GM19452 (cell line): ENCODE measurements around the gene STEAP4.
"Not testable (repeated sequence)": the region's sequence is repeated elsewhere in the genome, so short reads cannot be mapped to it uniquely, and the experiment has no call there.

Source experiments
- ATAC-seq: cut with Tn5 transposase; IDR thresholded peaks from one replicate; pipeline ENCODE4 v1.9.1; 2021; ENCODE audit not compliant: unreplicated experiment

Gene STEAP4

GRCh38 chr7:88269586-88269985, 37.1 kb downstream of the STEAP4 start:
- no peak for ATAC-seq

GRCh38 chr7:88268858-88269257, 37.8 kb downstream of the STEAP4 start:
- ATAC-seq, result no peak

- ATAC-seq, result no peak
Observed at GRCh38 chr7:88268051-88268450, 38.6 kb downstream of the STEAP4 start.

- ATAC-seq, result no peak
Observed at GRCh38 chr7:88267421-88267820, 39.3 kb downstream of the STEAP4 start.

- not testable (repeated sequence) for ATAC-seq
Observed at GRCh38 chr7:88264987-88265386, 41.7 kb downstream of the STEAP4 start.

- no peak for ATAC-seq
Observed at GRCh38 chr7:88262562-88262961, 44.1 kb downstream of the STEAP4 start.

GRCh38 chr7:88260719-88261118, 46.0 kb downstream of the STEAP4 start:
- ATAC-seq, result no peak

GRCh38 chr7:88259656-88260380, 46.9 kb downstream of the STEAP4 start:
- ATAC-seq, result no peak

- not testable (repeated sequence) for ATAC-seq
Observed at GRCh38 chr7:88258296-88258695, 48.4 kb downstream of the STEAP4 start.

- no peak for ATAC-seq
Observed at GRCh38 chr7:88256906-88257305, 49.8 kb downstream of the STEAP4 start.

- ATAC-seq, result no peak
Observed at GRCh38 chr7:88254721-88255424, 51.8 kb downstream of the STEAP4 start.

- no peak for ATAC-seq
Observed at GRCh38 chr7:88253640-88254039, 53.1 kb downstream of the STEAP4 start.

- no peak for ATAC-seq
Observed at GRCh38 chr7:88244258-88244657, 62.4 kb downstream of the STEAP4 start.

- ATAC-seq, result peak; percentile 74
Observed at GRCh38 chr7:88243345-88243909, 63.3 kb downstream of the STEAP4 start.

- no peak for ATAC-seq
Observed at GRCh38 chr7:88239852-88240251, 66.8 kb downstream of the STEAP4 start.

GRCh38 chr7:88233828-88234227, 72.9 kb downstream of the STEAP4 start:
- no peak for ATAC-seq

GRCh38 chr7:88230646-88231045, 76.0 kb downstream of the STEAP4 start:
- no peak for ATAC-seq

- ATAC-seq, result no peak
Observed at GRCh38 chr7:88229302-88229995, 77.2 kb downstream of the STEAP4 start.

- no peak for ATAC-seq
Observed at GRCh38 chr7:88226886-88227516, 79.7 kb downstream of the STEAP4 start.

- no peak for ATAC-seq
Observed at GRCh38 chr7:88226201-88226600, 80.5 kb downstream of the STEAP4 start.

- ATAC-seq, result no peak
Observed at GRCh38 chr7:88224601-88225275, 82.0 kb downstream of the STEAP4 start.
